GM18499 (cell line): ENCODE measurements around the gene NUDT15.

Experiments used
- ATAC-seq: cut with Tn5 transposase; IDR thresholded peaks from one replicate; pipeline ENCODE4 v1.9.1; 2021; ENCODE audit warnings: moderate number of reproducible peaks; ENCODE audit not compliant: insufficient read depth, unreplicated experiment

Gene NUDT15

DNA sequence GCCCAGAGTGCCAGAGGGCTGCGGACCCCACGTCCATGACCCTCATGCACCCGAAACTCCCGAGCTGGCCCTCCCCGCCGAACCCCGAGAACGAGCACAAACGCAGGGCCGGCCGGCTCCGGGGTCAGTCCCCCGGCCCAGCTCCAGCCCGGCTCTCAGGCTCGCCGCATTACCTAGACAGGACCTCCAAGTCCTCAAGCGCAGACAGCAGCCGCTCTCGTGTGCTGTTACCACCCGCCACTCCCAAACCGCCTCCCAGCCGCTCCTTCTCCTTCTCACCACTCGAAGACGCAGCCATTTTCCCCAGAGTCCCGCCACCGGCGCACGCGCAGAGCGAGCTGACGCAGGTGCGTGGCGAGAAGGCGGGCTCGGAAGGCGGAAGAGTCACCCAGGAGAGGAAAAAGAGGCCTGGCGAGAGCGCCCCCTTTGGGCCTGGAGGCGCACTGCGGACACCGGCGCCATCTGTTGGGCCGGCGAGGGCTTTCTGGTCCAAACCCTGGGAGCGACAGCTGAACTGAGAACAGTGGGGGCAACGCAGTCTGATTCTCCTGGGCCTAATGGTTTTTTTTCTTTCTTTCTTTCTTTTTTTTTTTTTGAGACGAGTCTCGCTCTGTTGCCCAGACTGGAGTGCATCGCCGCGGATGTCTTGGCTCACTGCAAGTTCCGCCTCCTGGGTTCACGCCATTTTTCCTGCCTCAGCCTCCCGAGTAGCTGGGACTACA lies 57.4 kb downstream of the NUDT15 start, which contains the start of gene MED4:
MED4 (minus strand) TSS at position 324 of the 722 bp plus-strand sequence; CDS start at position 298, 26 bp downstream.
- peak; percentile 90 for ATAC-seq

DNA sequence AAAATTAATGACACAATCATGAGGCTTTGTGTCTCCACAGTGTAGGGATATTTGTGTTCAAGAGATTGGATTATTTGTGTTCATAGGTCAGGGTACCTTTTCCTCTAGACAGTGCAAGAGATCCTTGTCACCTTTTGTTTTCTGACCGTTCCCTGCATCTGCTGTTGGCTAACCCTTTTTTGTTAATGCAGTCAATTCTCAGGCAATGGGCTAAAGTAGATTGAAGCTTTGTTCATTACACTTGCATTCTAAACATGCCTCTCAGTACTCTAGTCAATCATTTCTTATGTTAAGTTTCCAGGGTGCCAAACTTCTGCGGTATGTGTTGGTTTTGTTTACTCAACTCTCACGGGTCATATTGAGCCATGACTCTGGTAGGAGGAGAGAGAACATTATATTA lies 59.1 kb downstream of the NUDT15 start:
- no peak for ATAC-seq
